CD14-positive monocyte (primary cell): ENCODE data around the gene MRPS14. TPM values are rescaled to one million over a fixed set of nuclear protein-coding genes. Genes with fewer than 3 reads are reported as not detected.

Experiments used
- DNase-seq, 3 donors: peaks; one replicate each; pipeline ENCODE4 v3.0.0-alpha.2; 2011 to 2022
- H2AFZ ChIP-seq: 2 replicates; pipeline ENCODE4 v1.6.0; 2012; ENCODE audit warnings: mild to moderate bottlenecking, low read depth, low read length, inconsistent platforms; ENCODE audit not compliant: insufficient read depth, poor library complexity, severe bottlenecking
- H3K27ac ChIP-seq, 2 donors: 1 replicate in 1 of 2; 2 replicates in 1 of 2; pipeline ENCODE4 v1.5.1; 2012 to 2013; ENCODE audit warnings: low read length in 2 of 2, control low read depth in 1 of 2, inconsistent platforms in 1 of 2, low read depth in 1 of 2, mild to moderate bottlenecking in 1 of 2
- H3K27me3 ChIP-seq, 2 donors: one replicate each; pipeline versions ENCODE4 v1.6.0 to v1.6.1; 2011 to 2013; ENCODE audit warnings: low read length in 2 of 2; ENCODE audit not compliant: control insufficient read depth in 2 of 2, insufficient read depth in 2 of 2
- H3K36me3 ChIP-seq, 2 donors: replicated peaks in 1 of 2; 1 replicate in 1 of 2; 2 replicates in 1 of 2; pipeline versions ENCODE4 v1.5.1 to v1.6.1; 2012 to 2013; ENCODE audit warnings: low read length in 2 of 2, control low read depth in 1 of 2, inconsistent platforms in 1 of 2, mild to moderate bottlenecking in 1 of 2; ENCODE audit not compliant: insufficient read depth in 2 of 2, control insufficient read depth in 1 of 2
- H3K4me1 ChIP-seq, 2 donors: 1 replicate in 1 of 2; 2 replicates in 1 of 2; pipeline versions ENCODE4 v1.5.1 to v1.6.1; 2012 to 2013; ENCODE audit warnings: low read length in 2 of 2, control low read depth in 1 of 2, inconsistent platforms in 1 of 2, mild to moderate bottlenecking in 1 of 2, moderate library complexity in 1 of 2; ENCODE audit not compliant: insufficient read depth in 2 of 2, control insufficient read depth in 1 of 2
- H3K4me2 ChIP-seq: replicated peaks from 2 replicates; pipeline ENCODE3; 2012; ENCODE audit warnings: low read length, moderate library complexity, mild to moderate bottlenecking; ENCODE audit not compliant: poor library complexity, severe bottlenecking; ENCODE audit errors: extremely low read depth
- H3K4me3 ChIP-seq, 3 experiments: fragments of 200-600 bp in 1 of 3; sonication (generic) in 1 of 3; replicated peaks in 1 of 3; 1 replicate in 2 of 3; 2 replicates in 1 of 3; pipeline ENCODE4 v1.5.1; 2011 to 2013; ENCODE audit warnings: low read length in 3 of 3, mild to moderate bottlenecking in 3 of 3, control low read depth in 2 of 3, low read depth in 2 of 3, inconsistent platforms in 1 of 3, moderate library complexity in 1 of 3
- H3K79me2 ChIP-seq: 2 replicates; pipeline ENCODE4 v1.6.0; 2012; ENCODE audit warnings: mild to moderate bottlenecking, control low read depth, inconsistent platforms, low read length, moderate library complexity; ENCODE audit not compliant: insufficient read depth
- H3K9ac ChIP-seq: 2 replicates; pipeline ENCODE4 v1.6.0; 2017; ENCODE audit warnings: low read length, mild to moderate bottlenecking; ENCODE audit not compliant: insufficient read depth, poor library complexity, severe bottlenecking
- H3K9me3 ChIP-seq, 2 donors: replicated peaks in 1 of 2; 1 replicate in 1 of 2; 2 replicates in 1 of 2; pipeline versions ENCODE4 v1.5.1 to v1.6.1; 2012 to 2013; ENCODE audit warnings: low read length in 2 of 2, control low read depth in 1 of 2; ENCODE audit not compliant: control insufficient read depth in 1 of 2, insufficient read depth in 1 of 2
- H4K20me1 ChIP-seq: 2 replicates; pipeline ENCODE4 v1.6.0; 2012; ENCODE audit warnings: mild to moderate bottlenecking, low read length, control low read depth, moderate library complexity; ENCODE audit not compliant: insufficient read depth
- H3K27ac Mint-ChIP-seq, 7 donors: one replicate each; pipeline ENCODE4 v1.8.0; 2020; ENCODE audit warnings: mild to moderate bottlenecking in 7 of 7, mixed read lengths in 7 of 7, moderate library complexity in 6 of 7, inconsistent platforms in 2 of 7
- H3K27me3 Mint-ChIP-seq, 3 donors: one replicate each; pipeline ENCODE4 v1.8.0; 2021 to 2022; ENCODE audit warnings: low read depth in 3 of 3, mild to moderate bottlenecking in 3 of 3, mixed read lengths in 3 of 3, moderate library complexity in 3 of 3, inconsistent platforms in 1 of 3
- H3K36me3 Mint-ChIP-seq, 2 donors: one replicate each; pipeline ENCODE4 v1.8.0; 2020; ENCODE audit warnings: mixed read lengths in 2 of 2, inconsistent platforms in 1 of 2, mild to moderate bottlenecking in 1 of 2
- H3K4me1 Mint-ChIP-seq: one replicate; pipeline ENCODE4 v1.8.0; 2020; ENCODE audit warnings: mild to moderate bottlenecking, mixed read lengths
- H3K4me3 Mint-ChIP-seq, 2 donors: one replicate each; pipeline ENCODE4 v1.8.0; 2020; ENCODE audit warnings: mild to moderate bottlenecking in 2 of 2, mixed read lengths in 2 of 2, moderate library complexity in 1 of 2
- H3K9me3 Mint-ChIP-seq, 7 donors: one replicate each; pipeline ENCODE4 v1.8.0; 2020 to 2022; ENCODE audit warnings: mixed read lengths in 7 of 7, mild to moderate bottlenecking in 6 of 7, moderate library complexity in 6 of 7, inconsistent platforms in 2 of 7
- WGBS: methylation state at CpG from one replicate; pipeline ENCODE4 v1.1.5; 2013; ENCODE audit warnings: missing lambda C conversion rate; ENCODE audit not compliant: insufficient coverage; 5-methylcytosine and 5-hydroxymethylcytosine counted together
- intact Hi-C, 2 donors: fragments of 100-400 bp; cut with micrococcal nuclease; formaldehyde crosslinking; loops; one replicate each; pipeline versions ENCODE4 v1.15.0 to v1.15.1; 2023
- polyA plus RNA-seq, 3 donors: library from polyadenylated mRNA; depleted of rRNA in 1 of 3; unstranded in 2 of 3; stranded (reverse) in 1 of 3; fragments of 300-500 nt in 2 of 3; fragments of >200 nt in 1 of 3; fragmentation: Illumina TruSeq in 2 of 3; gene quantifications; 1 replicate in 2 of 3; 2 replicates in 1 of 3; pipeline ENCODE4 v1.2.3, GENCODE V29; 2012 to 2021
- TF ChIP-seq, protein P1 (sequence below): fragments of 200-600 bp; IDR thresholded peaks from one replicate; pipeline ENCODE4 v1.8.0; 2022; ENCODE audit warnings: antibody characterized with exemption, mild to moderate bottlenecking

Gene MRPS14
- polyA plus RNA-seq, 3 donors, result 5.4 to 53.2 (median 48.1) TPM

DNA sequence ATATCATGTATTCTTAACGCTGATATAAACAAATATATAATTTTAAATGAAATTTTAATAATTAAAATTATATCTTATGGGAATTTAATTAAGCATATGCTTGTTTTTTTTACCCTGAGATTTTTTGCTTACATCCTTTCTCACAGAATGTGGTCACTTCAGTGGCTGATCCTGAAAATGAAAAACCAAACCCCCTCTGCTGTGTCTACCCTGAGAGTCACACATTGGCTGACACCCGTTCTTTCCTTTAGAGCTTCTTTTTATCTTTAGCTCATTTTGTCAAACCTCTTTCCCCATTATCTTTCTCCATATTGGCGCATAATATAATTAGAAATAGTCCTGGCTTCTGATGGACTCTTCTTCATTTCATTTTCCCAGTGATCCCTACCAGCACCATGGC is 34.2 kb downstream of the MRPS14 start:
- H3K4me2 ChIP-seq, result no peak overlapping the region
- H3K9me3 ChIP-seq, result no peaks in the 10 kb centered on the region
- intact Hi-C loops, result no loop called here
- H4K20me1 ChIP-seq, result no peaks in the 10 kb centered on the region
- no peaks in the 10 kb centered on the region for H3K27me3 ChIP-seq
- peaks cover 17 to 80% of the 10 kb centered on the region in 2 donors for H3K36me3 ChIP-seq
- peaks cover 3 to 13% of the 10 kb centered on the region in 2 donors for H3K4me1 ChIP-seq
- TF ChIP-seq, protein P1, sequence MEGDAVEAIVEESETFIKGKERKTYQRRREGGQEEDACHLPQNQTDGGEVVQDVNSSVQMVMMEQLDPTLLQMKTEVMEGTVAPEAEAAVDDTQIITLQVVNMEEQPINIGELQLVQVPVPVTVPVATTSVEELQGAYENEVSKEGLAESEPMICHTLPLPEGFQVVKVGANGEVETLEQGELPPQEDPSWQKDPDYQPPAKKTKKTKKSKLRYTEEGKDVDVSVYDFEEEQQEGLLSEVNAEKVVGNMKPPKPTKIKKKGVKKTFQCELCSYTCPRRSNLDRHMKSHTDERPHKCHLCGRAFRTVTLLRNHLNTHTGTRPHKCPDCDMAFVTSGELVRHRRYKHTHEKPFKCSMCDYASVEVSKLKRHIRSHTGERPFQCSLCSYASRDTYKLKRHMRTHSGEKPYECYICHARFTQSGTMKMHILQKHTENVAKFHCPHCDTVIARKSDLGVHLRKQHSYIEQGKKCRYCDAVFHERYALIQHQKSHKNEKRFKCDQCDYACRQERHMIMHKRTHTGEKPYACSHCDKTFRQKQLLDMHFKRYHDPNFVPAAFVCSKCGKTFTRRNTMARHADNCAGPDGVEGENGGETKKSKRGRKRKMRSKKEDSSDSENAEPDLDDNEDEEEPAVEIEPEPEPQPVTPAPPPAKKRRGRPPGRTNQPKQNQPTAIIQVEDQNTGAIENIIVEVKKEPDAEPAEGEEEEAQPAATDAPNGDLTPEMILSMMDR, result no peak
- Mint-ChIP-seq H3K27ac (peak overlapping the region in 2 of 7 donors; percentile 3 to 52), H3K4me1 (peaks cover 8% of the 10 kb centered on the region), H3K9me3 (no peaks in the 10 kb centered on the region), H3K36me3 (peaks cover 44 to 67% of the 10 kb centered on the region in 2 donors), H3K4me3 (no peak overlapping the region), H3K27me3 (no peaks in the 10 kb centered on the region)
- DNase-seq, result no peak
- H2AFZ ChIP-seq, result no peak overlapping the region
- 100% methylated on average over 1 of the region's 3 CpGs for WGBS
- H3K9ac ChIP-seq, result no peak overlapping the region
- no peak overlapping the region for H3K4me3 ChIP-seq
- peak overlapping the region in 1 of 2 donors; percentile 83 for H3K27ac ChIP-seq
- no peaks in the 10 kb centered on the region for H3K79me2 ChIP-seq

DNA sequence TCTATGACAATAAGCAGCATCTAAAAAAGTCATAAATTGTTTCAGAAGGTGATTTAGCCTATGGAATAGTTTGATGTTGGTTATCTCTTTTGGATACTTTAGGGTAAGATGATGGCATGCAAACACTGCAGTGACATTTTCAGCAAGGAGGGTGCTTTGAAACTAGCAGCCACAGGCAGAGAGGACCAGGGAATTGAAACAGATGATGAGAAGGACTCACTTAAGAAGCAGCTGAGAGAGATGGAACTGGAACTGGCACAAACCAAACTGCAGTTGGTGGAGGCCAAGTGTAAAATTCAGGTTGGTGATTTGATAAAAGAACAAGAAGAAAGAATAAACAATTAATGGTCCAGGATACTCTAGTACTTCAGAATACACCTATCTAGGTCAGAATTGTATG is 34.7 kb downstream of the MRPS14 start:
- DNase-seq, result no peak
- TF ChIP-seq, protein P1, result no peak
- H3K9ac ChIP-seq, result no peak overlapping the region
- H3K27me3 ChIP-seq, result no peaks in the 10 kb centered on the region
- peaks cover 8% of the 10 kb centered on the region for H3K4me1 Mint-ChIP-seq
- H3K4me3 Mint-ChIP-seq, result no peak overlapping the region
- peaks cover 20 to 80% of the 10 kb centered on the region in 2 donors for H3K36me3 ChIP-seq
- H3K9me3 Mint-ChIP-seq, result no peaks in the 10 kb centered on the region
- peak overlapping the region in 1 of 7 donors; percentile 18 for H3K27ac Mint-ChIP-seq
- no peak overlapping the region for H2AFZ ChIP-seq
- no peaks in the 10 kb centered on the region for H3K9me3 ChIP-seq
- no peak overlapping the region for H3K27ac ChIP-seq
- H3K27me3 Mint-ChIP-seq, result no peaks in the 10 kb centered on the region
- H4K20me1 ChIP-seq, result no peaks in the 10 kb centered on the region
- H3K4me2 ChIP-seq, result no peak overlapping the region
- no peak overlapping the region for H3K4me3 ChIP-seq
- H3K79me2 ChIP-seq, result no peaks in the 10 kb centered on the region
- H3K36me3 Mint-ChIP-seq, result peaks cover 42 to 66% of the 10 kb centered on the region in 2 donors
- H3K4me1 ChIP-seq, result peaks cover 3 to 13% of the 10 kb centered on the region in 2 donors
- intact Hi-C loops, result no loop called here
